GM20000 (cell line): ENCODE results near the gene SYCP2.
"Not testable (repeated sequence)": the region's sequence is repeated elsewhere in the genome, so short reads cannot be mapped to it uniquely, and the experiment has no call there.

ENCODE experiments used
- DNase-seq: peaks from one replicate; pipeline ENCODE4 v3.0.0; 2012; ENCODE audit warnings: low spot score
- TF ChIP-seq, protein P1 (sequence below): IDR thresholded peaks from 2 replicates; pipeline ENCODE4 v1.5.1; 2012; ENCODE audit warnings: mild to moderate bottlenecking, control low read depth; ENCODE audit errors: extremely low read depth, missing control alignments

Gene SYCP2

DNA sequence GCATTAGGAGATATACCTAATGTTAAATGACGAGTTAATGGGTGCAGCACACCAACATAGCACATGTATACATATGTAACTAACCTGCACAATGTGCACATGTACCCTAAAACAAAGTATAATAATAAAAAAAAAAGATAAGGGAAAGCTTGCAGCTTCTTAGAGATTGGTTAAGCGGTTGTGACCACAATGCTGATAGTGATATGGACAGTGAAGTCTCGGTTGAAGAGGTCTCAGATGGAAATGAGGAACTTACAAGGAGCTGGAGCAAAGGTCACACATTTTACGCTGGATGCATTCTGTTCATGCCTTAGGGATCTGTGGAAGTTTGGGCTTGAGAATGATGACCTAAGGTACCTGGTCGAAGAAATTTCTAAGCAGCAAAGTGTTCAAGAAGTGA is 76.5 kb downstream of the SYCP2 start:
- TF ChIP-seq, protein P1, sequence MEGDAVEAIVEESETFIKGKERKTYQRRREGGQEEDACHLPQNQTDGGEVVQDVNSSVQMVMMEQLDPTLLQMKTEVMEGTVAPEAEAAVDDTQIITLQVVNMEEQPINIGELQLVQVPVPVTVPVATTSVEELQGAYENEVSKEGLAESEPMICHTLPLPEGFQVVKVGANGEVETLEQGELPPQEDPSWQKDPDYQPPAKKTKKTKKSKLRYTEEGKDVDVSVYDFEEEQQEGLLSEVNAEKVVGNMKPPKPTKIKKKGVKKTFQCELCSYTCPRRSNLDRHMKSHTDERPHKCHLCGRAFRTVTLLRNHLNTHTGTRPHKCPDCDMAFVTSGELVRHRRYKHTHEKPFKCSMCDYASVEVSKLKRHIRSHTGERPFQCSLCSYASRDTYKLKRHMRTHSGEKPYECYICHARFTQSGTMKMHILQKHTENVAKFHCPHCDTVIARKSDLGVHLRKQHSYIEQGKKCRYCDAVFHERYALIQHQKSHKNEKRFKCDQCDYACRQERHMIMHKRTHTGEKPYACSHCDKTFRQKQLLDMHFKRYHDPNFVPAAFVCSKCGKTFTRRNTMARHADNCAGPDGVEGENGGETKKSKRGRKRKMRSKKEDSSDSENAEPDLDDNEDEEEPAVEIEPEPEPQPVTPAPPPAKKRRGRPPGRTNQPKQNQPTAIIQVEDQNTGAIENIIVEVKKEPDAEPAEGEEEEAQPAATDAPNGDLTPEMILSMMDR, result peak; percentile 8
- DNase-seq, result not testable (repeated sequence)

DNA sequence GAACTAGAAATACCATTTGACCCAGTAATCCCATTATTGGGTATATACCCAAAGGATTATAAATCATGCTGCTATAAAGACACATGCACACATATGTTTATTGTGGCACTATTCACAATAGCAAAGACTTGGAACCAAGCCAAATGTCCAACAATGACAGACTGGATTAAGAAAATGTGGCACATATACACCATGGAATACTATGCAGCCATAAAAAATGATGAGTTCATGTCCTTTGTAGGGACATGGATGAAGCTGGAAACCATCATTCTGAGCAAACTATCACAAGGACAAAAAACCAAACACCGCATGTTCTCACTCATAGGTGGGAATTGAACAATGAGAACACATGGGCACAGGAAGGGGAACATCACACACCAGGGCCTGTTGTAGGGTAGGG is 76.9 kb downstream of the SYCP2 start:
- not testable (repeated sequence) for DNase-seq

DNA sequence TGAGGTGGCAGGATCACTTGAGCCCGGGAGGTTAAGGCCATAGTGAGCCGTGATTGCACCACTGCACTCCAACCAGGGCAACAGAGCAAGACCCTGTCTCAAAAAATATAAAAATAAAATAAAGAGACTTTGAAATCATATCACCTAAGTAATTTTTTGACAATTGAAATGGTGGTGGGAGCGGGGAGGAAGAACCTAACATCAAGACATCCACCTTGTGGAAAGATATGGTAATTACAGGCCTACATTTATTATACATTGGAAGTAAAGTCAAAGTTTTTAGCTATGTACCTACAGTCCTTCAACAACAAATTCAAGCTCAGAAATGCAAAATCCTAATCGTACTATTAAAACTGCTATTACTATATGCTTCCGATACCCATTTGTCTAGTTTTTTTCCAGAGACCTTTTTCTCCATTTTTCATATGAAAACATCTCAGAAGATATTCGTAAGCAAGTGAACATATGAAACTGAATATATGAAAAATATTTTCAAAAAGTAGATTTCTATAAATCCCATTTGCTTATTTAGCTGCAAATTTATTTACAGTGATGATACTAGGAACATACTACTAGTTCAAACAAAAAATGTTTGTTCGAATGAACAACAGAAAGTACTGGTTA is 83.3 kb downstream of the SYCP2 start:
- no peak for DNase-seq

DNA sequence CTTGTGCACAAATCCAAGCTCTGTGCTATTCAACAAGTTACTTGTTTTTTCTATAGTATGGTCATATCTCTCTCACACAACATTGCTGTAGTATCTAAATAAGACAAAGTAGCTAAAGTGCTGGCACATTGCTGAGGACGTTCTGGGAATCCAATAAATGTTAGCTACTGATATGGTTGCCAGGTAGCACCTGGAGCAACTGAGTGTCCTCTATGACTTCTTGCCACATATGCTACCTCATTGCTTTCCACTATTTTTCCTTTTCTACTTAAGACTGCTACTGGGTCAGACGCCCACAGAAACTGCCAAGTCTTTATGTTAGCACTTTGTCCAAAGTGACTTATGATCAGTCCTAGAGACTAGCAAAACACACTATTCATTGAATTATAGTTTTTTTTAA is 85.3 kb downstream of the SYCP2 start:
- TF ChIP-seq, protein P1, result no peak
- no peak for DNase-seq

More for the DNA sequence above, 83.3 kb downstream of the SYCP2 start:
- TF ChIP-seq, protein P1, result no peak

DNA sequence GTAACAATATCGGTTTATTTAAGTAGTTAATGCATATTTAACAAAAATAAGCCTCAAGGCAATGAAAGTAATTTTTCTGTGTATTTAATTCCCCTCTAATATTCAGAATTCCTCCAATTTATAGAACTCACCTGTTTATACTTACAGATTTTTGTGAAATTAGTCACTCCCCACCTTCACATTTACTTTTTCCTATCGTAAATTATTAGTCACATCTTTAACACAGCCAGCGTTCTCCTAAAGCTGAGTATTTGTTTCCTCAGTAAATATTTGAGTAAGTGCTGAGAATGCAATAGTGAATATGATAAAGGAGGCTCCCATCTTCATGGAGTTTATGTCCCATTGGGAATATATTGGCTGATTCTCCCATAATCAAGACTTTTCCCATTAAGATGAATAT is 88.0 kb downstream of the SYCP2 start:
- no peak for DNase-seq
- TF ChIP-seq, protein P1, result no peak

DNA sequence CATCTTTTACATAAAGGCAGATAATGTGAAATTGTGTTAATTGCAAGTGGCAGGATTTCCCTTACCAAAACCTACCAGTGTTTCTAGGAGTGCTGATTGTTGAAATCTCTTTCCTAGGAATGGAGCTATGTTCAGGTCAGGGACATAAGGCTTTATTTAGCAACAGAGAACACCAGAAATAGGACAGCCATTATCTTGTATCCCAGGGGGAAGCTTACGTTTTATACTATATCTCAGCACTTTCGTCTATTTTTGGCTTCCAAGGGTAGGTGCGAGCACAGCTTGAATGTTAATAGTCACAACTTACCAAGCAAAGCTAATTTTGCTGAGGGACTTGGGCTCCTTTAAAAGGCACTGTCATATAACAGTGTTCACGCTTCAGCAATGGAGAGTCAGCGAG is 94.0 kb downstream of the SYCP2 start:
- no peak for DNase-seq
- TF ChIP-seq, protein P1, result no peak

DNA sequence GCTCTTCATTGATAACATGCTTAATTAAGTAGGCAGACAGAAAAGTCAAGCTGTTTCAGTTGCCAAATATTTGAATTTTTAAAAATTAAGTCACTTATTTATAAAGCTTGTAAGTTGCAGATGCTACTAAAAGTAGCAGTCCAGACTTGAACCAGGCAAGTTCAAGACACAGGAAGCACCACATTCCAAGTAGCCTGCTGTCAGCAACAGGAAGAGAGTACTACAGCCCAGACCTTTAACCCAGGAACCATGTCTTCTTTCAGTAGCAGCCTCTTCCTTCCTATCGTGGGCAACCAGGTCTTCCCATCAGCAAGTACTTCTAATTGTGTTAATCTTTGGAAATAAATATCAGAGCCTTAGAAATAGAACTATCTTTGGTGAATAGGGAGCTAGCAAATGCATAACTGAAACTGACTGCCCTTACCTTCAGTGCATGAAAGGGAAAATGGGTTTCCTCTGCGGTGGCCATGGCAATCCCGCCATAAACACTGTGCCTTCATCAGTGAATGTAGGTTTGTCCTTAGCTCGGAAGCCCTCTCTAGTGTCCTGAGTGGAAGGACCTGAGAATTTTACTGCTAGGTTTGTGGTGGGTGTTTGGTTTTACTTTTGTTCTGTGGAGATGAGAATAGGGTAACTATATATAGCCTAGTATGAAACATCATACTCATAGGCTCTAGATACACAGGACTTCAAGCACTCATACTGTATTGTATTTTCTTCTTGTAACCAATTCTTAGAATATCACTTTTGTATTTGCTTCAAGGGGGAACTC is 95.6 kb downstream of the SYCP2 start:
- TF ChIP-seq, protein P1, result no peak

DNA sequence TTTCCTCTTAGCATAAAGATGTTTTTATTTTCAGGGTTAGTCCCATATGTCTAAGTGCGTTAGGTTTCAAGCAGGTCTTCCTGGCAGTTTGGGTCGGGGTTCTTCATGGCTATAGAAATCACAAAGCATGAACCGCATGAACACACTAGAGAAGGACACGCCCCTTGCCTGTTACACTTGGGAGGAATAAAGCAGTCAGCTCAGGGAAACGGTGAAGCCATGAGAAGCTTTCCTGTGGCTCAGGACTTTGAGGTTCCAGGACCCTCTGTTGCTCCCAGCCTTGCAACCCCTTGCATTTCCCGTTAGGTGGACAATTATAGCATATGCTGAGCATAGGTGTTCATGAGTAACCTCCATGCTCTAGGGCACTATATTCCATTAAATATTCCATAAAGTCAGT is 96.7 kb downstream of the SYCP2 start:
- no peak for DNase-seq
- TF ChIP-seq, protein P1, result no peak

More for the DNA sequence above, 95.6 kb downstream of the SYCP2 start:
- DNase-seq, result peak; percentile 56
